ENCODE data around the gene RFWD3.

- no peak for TF ChIP-seq CTCF (IDR thresholded peaks at IDR 0.05; ENCODE audit: borderline replicate concordance, extremely low read depth, low read length, poor library complexity, severe bottlenecking)
- no peak for TF ChIP-seq EZH2 (IDR thresholded peaks at IDR 0.05; ENCODE audit: borderline replicate concordance, low read depth, low read length, severe bottlenecking)
Observed at GRCh38 chr16:74682556-74682955, 15.9 kb upstream of the RFWD3 start.
